ENCODE measurements around the gene PFDN6. TPM values are rescaled to one million over a fixed set of nuclear protein-coding genes. Genes with fewer than 3 reads are reported as not detected.

The PFDN6 gene
- total RNA-seq, 4 donors from 2014 or later = 40.6 to 55.5 (median 50.6) TPM

- H3K4me1 ChIP-seq = peaks cover 3 to 35% (median 14%) of the 10 kb centered on the region in 3 donors
- 0% methylated on average over 4 of the region's 14 CpGs; no CpG with 5 or more reads in 1 of the 2 donors for WGBS, 2 donors (ENCODE audit: low coverage in 1 of 2)
- peaks cover 0 to 75% of the 10 kb centered on the region in 2 donors for H3K36me3 ChIP-seq
- H3K9me3 ChIP-seq = no peaks in the 10 kb centered on the region
- TF ChIP-seq CTCF (IDR thresholded peaks at IDR 0.05) (no peak), EP300 (IDR thresholded peaks at IDR 0.05) (no peak), POLR2AphosphoS5 (IDR thresholded peaks at IDR 0.05) (no peak), POLR2A (IDR thresholded peaks at IDR 0.05) (no peak)
- peak overlapping the region; percentile 64 to 69 for H3K4me3 ChIP-seq
- no peak for ATAC-seq
- peak overlapping the region; percentile 15 to 86 (median 82) for H3K27ac ChIP-seq
- H3K27me3 ChIP-seq = no peaks in the 10 kb centered on the region
Observed at GRCh38 chr6:33289784-33290315, 449 bp downstream of the PFDN6 start.

GRCh38 chr6:33290459-33290858 is 1.1 kb downstream of the PFDN6 start:
- H3K4me3 ChIP-seq = peak overlapping the region in 1 of 2 donors; percentile 69
- peaks cover 0 to 75% of the 10 kb centered on the region in 2 donors for H3K36me3 ChIP-seq
- peaks cover 3 to 35% (median 14%) of the 10 kb centered on the region in 3 donors for H3K4me1 ChIP-seq
- peak overlapping the region in 1 of 4 donors; percentile 86 for H3K27ac ChIP-seq
- 34% methylated on average over 2 of the region's 7 CpGs; no CpG with 5 or more reads in 1 of the 2 donors for WGBS, 2 donors (ENCODE audit: low coverage in 1 of 2)
- no peaks in the 10 kb centered on the region for H3K9me3 ChIP-seq
- TF ChIP-seq POLR2A (IDR thresholded peaks at IDR 0.05) (no peak), POLR2AphosphoS5 (IDR thresholded peaks at IDR 0.05) (no peak), CTCF (IDR thresholded peaks at IDR 0.05) (no peak), EP300 (IDR thresholded peaks at IDR 0.05) (no peak)
- no peak for ATAC-seq
- no peaks in the 10 kb centered on the region for H3K27me3 ChIP-seq

- H3K4me1 ChIP-seq = peaks cover 3 to 47% (median 21%) of the 10 kb centered on the region in 3 donors
- 20 to 75% methylated on average over 1 to 4 of the region's 16 CpGs for WGBS, 2 donors (ENCODE audit: low coverage in 1 of 2)
- no peak overlapping the region for H3K27ac ChIP-seq
- peaks cover 0 to 64% of the 10 kb centered on the region in 2 donors for H3K36me3 ChIP-seq
- no peak for ATAC-seq
- H3K4me3 ChIP-seq = no peak overlapping the region
- no peaks in the 10 kb centered on the region for H3K27me3 ChIP-seq
- H3K9me3 ChIP-seq = no peaks in the 10 kb centered on the region
- TF ChIP-seq CTCF (IDR thresholded peaks at IDR 0.05) = no peak
- TF ChIP-seq POLR2A (IDR thresholded peaks at IDR 0.05) = no peak
- TF ChIP-seq EP300 (IDR thresholded peaks at IDR 0.05) = no peak
Observed at GRCh38 chr6:33292996-33293682, 3.7 kb downstream of the PFDN6 start.

- Histone ChIP-seq H3K4me1 (peaks cover 0 to 43% (median 16%) of the 10 kb centered on the region in 3 donors), H3K9me3 (no peaks in the 10 kb centered on the region), H3K36me3 (peaks cover 0 to 64% of the 10 kb centered on the region in 2 donors), H3K4me3 (no peak overlapping the region), H3K27ac (no peak overlapping the region), H3K27me3 (no peaks in the 10 kb centered on the region)
- no peak for ATAC-seq
- TF ChIP-seq EP300 (IDR thresholded peaks at IDR 0.05) = no peak
- TF ChIP-seq POLR2AphosphoS5 (IDR thresholded peaks at IDR 0.05) = no peak
- no peak for TF ChIP-seq POLR2A (IDR thresholded peaks at IDR 0.05)
- TF ChIP-seq CTCF (IDR thresholded peaks at IDR 0.05) = no peak
- 35 to 46% methylated on average over 8 to 10 of the region's 10 CpGs for WGBS, 2 donors (ENCODE audit: low coverage in 1 of 2)
Observed at GRCh38 chr6:33294086-33294823, 4.9 kb downstream of the PFDN6 start.
